NCI-H1694 treated with DMSO at 0.1 percent for 48 hours (cell line): Measurements from ENCODE around the gene ENAM.
A peak's percentile ranks its signal among the peaks of the same experiment; 100 is the strongest.

Experiments used
- DNase-seq: peaks from one replicate; lab custom pipeline; 2025; lab: John Stamatoyannopoulos, UW

Gene ENAM, protein sequence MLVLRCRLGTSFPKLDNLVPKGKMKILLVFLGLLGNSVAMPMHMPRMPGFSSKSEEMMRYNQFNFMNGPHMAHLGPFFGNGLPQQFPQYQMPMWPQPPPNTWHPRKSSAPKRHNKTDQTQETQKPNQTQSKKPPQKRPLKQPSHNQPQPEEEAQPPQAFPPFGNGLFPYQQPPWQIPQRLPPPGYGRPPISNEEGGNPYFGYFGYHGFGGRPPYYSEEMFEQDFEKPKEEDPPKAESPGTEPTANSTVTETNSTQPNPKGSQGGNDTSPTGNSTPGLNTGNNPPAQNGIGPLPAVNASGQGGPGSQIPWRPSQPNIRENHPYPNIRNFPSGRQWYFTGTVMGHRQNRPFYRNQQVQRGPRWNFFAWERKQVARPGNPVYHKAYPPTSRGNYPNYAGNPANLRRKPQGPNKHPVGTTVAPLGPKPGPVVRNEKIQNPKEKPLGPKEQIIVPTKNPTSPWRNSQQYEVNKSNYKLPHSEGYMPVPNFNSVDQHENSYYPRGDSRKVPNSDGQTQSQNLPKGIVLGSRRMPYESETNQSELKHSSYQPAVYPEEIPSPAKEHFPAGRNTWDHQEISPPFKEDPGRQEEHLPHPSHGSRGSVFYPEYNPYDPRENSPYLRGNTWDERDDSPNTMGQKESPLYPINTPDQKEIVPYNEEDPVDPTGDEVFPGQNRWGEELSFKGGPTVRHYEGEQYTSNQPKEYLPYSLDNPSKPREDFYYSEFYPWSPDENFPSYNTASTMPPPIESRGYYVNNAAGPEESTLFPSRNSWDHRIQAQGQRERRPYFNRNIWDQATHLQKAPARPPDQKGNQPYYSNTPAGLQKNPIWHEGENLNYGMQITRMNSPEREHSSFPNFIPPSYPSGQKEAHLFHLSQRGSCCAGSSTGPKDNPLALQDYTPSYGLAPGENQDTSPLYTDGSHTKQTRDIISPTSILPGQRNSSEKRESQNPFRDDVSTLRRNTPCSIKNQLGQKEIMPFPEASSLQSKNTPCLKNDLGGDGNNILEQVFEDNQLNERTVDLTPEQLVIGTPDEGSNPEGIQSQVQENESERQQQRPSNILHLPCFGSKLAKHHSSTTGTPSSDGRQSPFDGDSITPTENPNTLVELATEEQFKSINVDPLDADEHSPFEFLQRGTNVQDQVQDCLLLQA

GRCh38 chr4:70628444-70628843 is at the start of gene ENAM:
ENAM (plus strand) TSS chr4:70628744; CDS start chr4:70629501, 757 bp downstream.
- no peak for DNase-seq

- DNase-seq: no peak
These were observed 46.6 kb upstream of the ENAM start for GRCh38 chr4:70581980-70582379.

- DNase-seq: no peak
These were observed 44.4 kb upstream of the ENAM start for GRCh38 chr4:70583952-70584834.

GRCh38 chr4:70586841-70587240 is 41.7 kb upstream of the ENAM start:
- no peak for DNase-seq

- no peak for DNase-seq
These were observed 38.8 kb upstream of the ENAM start for GRCh38 chr4:70589785-70590184.

- DNase-seq: no peak
These were observed 36.5 kb upstream of the ENAM start, which contains the start of gene AMBN for GRCh38 chr4:70591955-70592582. AMBN (plus strand) TSS chr4:70592256; CDS start chr4:70592359, 103 bp downstream.

GRCh38 chr4:70594196-70594595 is 34.3 kb upstream of the ENAM start:
- DNase-seq: no peak

- no peak for DNase-seq
These were observed 28.2 kb upstream of the ENAM start for GRCh38 chr4:70600305-70600704.

DNA sequence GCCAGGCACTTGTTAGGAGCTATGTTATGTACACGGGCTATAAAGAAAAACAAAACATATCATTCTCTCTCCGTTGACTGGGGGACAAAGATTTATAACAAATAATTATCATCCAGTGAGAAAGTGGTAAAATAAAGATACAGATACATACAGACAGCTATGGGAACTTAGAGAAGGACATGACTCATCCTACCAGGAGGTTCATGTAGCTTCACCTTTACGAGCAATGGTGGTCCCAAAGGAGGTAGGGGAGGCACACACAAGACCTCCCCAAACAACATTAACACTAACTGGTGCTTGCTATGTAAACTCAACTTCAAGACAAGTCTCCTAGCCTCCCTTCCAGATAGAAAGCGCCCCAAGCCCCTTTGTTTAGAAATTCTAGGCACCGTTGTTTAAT is 27.6 kb upstream of the ENAM start:
- no peak for DNase-seq

DNA sequence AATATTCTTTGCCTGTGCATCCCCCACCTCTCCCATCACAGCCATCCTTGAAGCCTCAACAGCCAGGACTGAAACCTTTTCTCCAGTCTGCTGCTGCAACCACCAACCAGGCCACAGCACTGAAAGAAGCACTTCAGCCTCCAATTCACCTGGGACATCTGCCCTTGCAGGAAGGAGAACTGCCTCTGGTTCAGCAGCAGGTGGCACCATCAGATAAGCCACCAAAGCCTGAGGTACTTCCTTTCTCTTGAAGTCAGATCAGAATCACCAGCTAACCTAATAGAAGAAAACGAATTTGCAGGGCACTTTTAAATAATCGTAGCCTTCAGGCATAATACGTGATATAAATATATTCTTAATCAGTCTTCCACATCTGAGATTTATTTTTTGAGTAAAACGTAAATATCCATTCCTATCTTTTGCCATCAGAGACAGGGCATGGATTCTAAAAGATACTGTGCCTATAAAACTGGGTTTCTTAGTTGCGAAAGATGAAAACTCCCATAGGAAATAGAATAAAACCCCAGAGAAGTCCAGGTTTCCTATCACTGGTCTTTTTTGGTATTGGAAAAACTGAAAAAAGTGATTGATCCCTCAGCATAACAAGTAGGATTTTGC is 27.0 kb upstream of the ENAM start:
- peak; percentile 55 for DNase-seq

- no peak for DNase-seq
These were observed 24.7 kb upstream of the ENAM start for GRCh38 chr4:70603856-70604255.

DNA sequence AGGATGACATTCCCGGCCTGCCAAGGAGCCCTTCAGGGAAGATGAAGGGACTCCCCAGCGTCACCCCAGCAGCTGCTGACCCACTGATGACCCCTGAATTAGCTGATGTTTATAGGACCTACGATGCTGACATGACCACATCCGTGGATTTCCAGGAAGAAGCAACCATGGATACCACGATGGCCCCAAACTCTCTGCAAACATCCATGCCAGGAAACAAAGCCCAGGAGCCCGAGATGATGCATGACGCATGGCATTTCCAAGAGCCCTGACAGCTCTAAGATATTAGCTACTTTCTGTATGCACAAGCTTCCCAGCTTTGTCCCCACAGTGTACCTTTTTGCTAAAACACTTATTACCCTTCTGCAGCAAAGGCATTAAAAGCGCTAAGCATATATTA is 22.1 kb upstream of the ENAM start:
- DNase-seq: no peak

GRCh38 chr4:70607334-70607853 is 21.1 kb upstream of the ENAM start:
- no peak for DNase-seq

- no peak for DNase-seq
These were observed 20.2 kb upstream of the ENAM start for GRCh38 chr4:70608324-70608723.

GRCh38 chr4:70613306-70614183 is 15.0 kb upstream of the ENAM start:
- DNase-seq: no peak

DNA sequence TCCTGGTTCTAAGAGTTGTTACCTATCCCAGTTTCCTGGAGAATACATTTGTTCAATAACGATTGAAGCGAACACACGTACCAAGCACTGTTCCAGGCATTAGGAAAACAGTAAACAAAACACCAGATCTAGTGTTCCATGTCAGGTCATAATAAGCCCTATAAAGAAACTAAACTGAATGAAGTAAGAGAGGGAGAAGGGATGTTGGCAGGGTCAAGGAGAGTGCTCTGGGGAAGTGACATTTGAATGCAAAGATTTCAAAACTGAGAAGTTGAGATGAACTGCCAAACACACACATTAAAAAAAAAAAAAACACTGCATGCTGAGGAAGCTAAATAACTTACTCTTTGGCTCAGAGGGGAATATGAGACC is 14.4 kb upstream of the ENAM start:
- no peak for DNase-seq

- no peak for DNase-seq
These were observed 9.3 kb upstream of the ENAM start for GRCh38 chr4:70619288-70619687.

DNA sequence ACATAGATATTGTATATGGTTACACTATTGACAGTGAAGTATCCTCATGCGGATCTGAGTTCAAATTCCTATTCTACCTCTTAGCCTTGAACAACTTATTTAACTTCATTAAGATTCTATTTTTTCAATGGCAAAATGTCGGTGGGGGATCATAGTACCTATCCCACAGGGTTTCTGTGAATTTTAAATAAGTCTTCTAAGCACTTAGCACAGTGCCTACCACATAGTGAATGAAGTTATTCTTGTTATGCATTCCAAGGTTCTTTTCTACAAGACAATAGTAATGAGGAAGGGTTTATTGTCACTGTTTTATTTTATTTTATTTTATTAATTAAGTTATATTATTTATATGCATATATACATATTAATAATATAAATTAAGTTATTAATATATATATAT is 8.8 kb upstream of the ENAM start:
- no peak for DNase-seq

GRCh38 chr4:70623323-70623722 is 5.2 kb upstream of the ENAM start:
- DNase-seq: no peak
